GM23248 (cell line): ENCODE results near the gene NFKBIA.

Experiments used
- EZH2 ChIP-seq: fragments of 200-600 bp; sonication (generic); IDR thresholded peaks from 2 replicates; pipeline ENCODE4 v1.6.1; 2018; ENCODE audit warnings: antibody characterized with exemption, mild to moderate bottlenecking; ENCODE audit not compliant: insufficient read depth, poor library complexity, severe bottlenecking
- EZH2phosphoT487 ChIP-seq: fragments of 200-600 bp; sonication (generic); IDR thresholded peaks from 2 replicates; pipeline ENCODE4 v1.6.1; 2018; ENCODE audit warnings: antibody characterized with exemption, moderate library complexity, mild to moderate bottlenecking, low read depth; ENCODE audit not compliant: insufficient read depth

DNA sequence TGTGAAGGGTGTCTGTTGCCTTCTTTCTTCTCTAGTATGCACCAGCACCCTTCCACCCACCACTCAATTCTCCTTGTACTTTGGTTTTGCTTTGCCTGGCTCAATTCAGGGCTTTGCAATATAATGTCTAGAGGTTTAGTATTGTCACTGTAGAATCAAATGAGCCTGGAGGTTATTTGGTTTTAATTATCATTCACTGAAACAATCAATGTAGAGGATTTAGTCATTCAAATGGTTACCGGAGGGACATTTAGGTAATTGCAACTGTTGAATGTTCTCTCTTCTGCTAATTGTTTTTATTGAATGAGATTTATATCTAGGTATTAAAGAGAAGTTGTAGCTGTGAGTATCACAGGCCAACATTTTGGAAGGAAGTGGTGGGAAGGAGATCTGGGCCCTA is 29.3 kb upstream of the NFKBIA start:
- TF ChIP-seq EZH2 (no peak), EZH2phosphoT487 (no peak)
